Right lobe of liver (tissue), 6 donors: Measurements from ENCODE around the gene PGBD5. TPM values are rescaled to one million over a fixed set of nuclear protein-coding genes. Genes with fewer than 3 reads are reported as not detected.

ENCODE experiments used
- ATAC-seq, 4 donors: fragments of 200-7000 bp; cut with Tn5 transposase; one replicate each; pipeline ENCODE4 v1.9.1; 2020; ENCODE audit warnings: mild to moderate bottlenecking in 4 of 4, moderate library complexity in 4 of 4
- DNase-seq, 3 donors: peaks; one replicate each; pipeline ENCODE4 v3.0.0-alpha.2; 2020
- H3K27ac ChIP-seq, 3 donors: fragments of 200-600 bp; one replicate each; pipeline ENCODE4 v1.8.0; 2022
- H3K27me3 ChIP-seq, 2 donors: fragments of 200-600 bp; one replicate each; pipeline ENCODE4 v1.8.0; 2022
- H3K36me3 ChIP-seq, 4 donors: fragments of 200-600 bp; sonication (generic) in 1 of 4; one replicate each; pipeline versions ENCODE4 v1.5.1 to v1.8.0; 2017 to 2022; ENCODE audit warnings: control low read depth in 1 of 4
- H3K4me1 ChIP-seq, 4 donors: fragments of 200-600 bp; sonication (generic) in 1 of 4; one replicate each; pipeline versions ENCODE4 v1.5.1 to v1.8.0; 2017 to 2022; ENCODE audit warnings: control low read depth in 1 of 4
- H3K4me3 ChIP-seq, 3 donors: fragments of 200-600 bp; one replicate each; pipeline ENCODE4 v1.8.0; 2022
- H3K9me3 ChIP-seq, 4 donors: fragments of 200-600 bp; sonication (generic) in 1 of 4; one replicate each; pipeline versions ENCODE4 v1.5.1 to v1.8.0; 2017 to 2022; ENCODE audit warnings: control low read depth in 1 of 4
- CTCF ChIP-seq, 4 donors: fragments of 200-600 bp in 3 of 4; fragments of 450-650 bp in 1 of 4; IDR thresholded peaks; one replicate each; pipeline versions ENCODE4 v1.5.1 to v1.8.0; 2016 to 2022; ENCODE audit warnings: antibody characterized with exemption in 4 of 4, mild to moderate bottlenecking in 2 of 4
- POLR2A ChIP-seq: fragments of 450-650 bp; IDR thresholded peaks from one replicate; pipeline ENCODE4 v1.6.1; 2017; ENCODE audit warnings: antibody characterized with exemption, mild to moderate bottlenecking
- WGBS: methylation state at CpG from one replicate; pipeline ENCODE4 v1.1.6; 2018; ENCODE audit warnings: low coverage, low lambda C conversion rate; ENCODE audit not compliant: insufficient coverage; ENCODE audit errors: missing lambda C conversion rate; 5-methylcytosine and 5-hydroxymethylcytosine counted together
- intact Hi-C, 2 donors: fragments of 100-400 bp; cut with DNase I; formaldehyde crosslinking; loops; one replicate each; pipeline versions ENCODE4 v1.11.2 to v1.14.1; 2022
- total RNA-seq, 6 experiments: library from RNA; depleted of rRNA in 2 of 6; stranded (reverse); fragments of >200 nt in 2 of 6; fragmentation: NEBNext Ultra II Directional in 3 of 6; extraction: Animal tissue kit (Norgen Biotek cat#: 25700) in 3 of 6; gene quantifications; one replicate each; pipeline versions ENCODE4 v1.1.0 to v1.2.4, GENCODE V29; 2016 to 2023
- donor health status: DM: no; HTN: yes; CAD: no.
- donor health status: DM: no; HTN: no; CAD: no.
- donor health status: DM: no; HTN: no; CAD: no.
- donor health status: DM: no; HTN: yes; CAD: no.
- donor health status: DM: no; HTN: yes; CAD: no.

PGBD5 gene
- total RNA-seq, 6 experiments from 2014 or later, result 0.80 to 6.4 (median 2.4) TPM

- Histone ChIP-seq H3K9me3 (no peaks in the 10 kb centered on the region), H3K27me3 (no peaks in the 10 kb centered on the region), H3K27ac (peak overlapping the region in 1 of 3 donors; percentile 40), H3K36me3 (no peaks in the 10 kb centered on the region), H3K4me1 (peaks cover 0 to 15% (median 0%) of the 10 kb centered on the region in 4 donors), H3K4me3 (no peak overlapping the region)
- 27% methylated on average over 10 of the region's 15 CpGs for WGBS
- DNase-seq, result peak in 1 of 3 donors; percentile 37
- intact Hi-C loops, result no loop called here
- TF ChIP-seq POLR2A (peak; percentile 52), CTCF (IDR thresholded peaks at IDR 0.05) (no peak)
- peak; percentile 73 to 90 (median 78) for ATAC-seq
These were observed 126.7 kb downstream of the PGBD5 start for GRCh38 chr1:230299191-230300006.

GRCh38 chr1:230295367-230295766, 130.8 kb downstream of the PGBD5 start:
- no peak for ATAC-seq
- no peak overlapping the region for H3K27ac ChIP-seq

GRCh38 chr1:230293390-230293700, 132.8 kb downstream of the PGBD5 start:
- WGBS, result no CpG with 5 or more reads among the region's 7 CpGs
- no peak for ATAC-seq
- Histone ChIP-seq H3K27me3 (no peaks in the 10 kb centered on the region), H3K27ac (no peak overlapping the region), H3K9me3 (no peaks in the 10 kb centered on the region), H3K36me3 (no peaks in the 10 kb centered on the region), H3K4me3 (no peak overlapping the region), H3K4me1 (no peaks in the 10 kb centered on the region)
- intact Hi-C loops, result no loop called here
- TF ChIP-seq CTCF (IDR thresholded peaks at IDR 0.05) (no peak), POLR2A (no peak)
- DNase-seq, result no peak

More at GRCh38 chr1:230295367-230295766, 130.8 kb downstream of the PGBD5 start:
- no peaks in the 10 kb centered on the region for H3K9me3 ChIP-seq
- H3K36me3 ChIP-seq, result no peaks in the 10 kb centered on the region
- DNase-seq, result no peak
- no peaks in the 10 kb centered on the region for H3K27me3 ChIP-seq
- intact Hi-C loops, result no loop called here
- 82% methylated on average over 2 of the region's 3 CpGs for WGBS
- H3K4me1 ChIP-seq, result peaks cover 0 to 4% (median 0%) of the 10 kb centered on the region in 4 donors
- TF ChIP-seq POLR2A, result no peak
- no peak for TF ChIP-seq CTCF (IDR thresholded peaks at IDR 0.05)
- H3K4me3 ChIP-seq, result no peak overlapping the region

- Histone ChIP-seq H3K27ac (no peak overlapping the region), H3K36me3 (no peaks in the 10 kb centered on the region), H3K9me3 (no peaks in the 10 kb centered on the region), H3K4me3 (no peak overlapping the region), H3K4me1 (no peaks in the 10 kb centered on the region), H3K27me3 (no peaks in the 10 kb centered on the region)
- no peak for DNase-seq
- TF ChIP-seq POLR2A, result no peak
- TF ChIP-seq CTCF (IDR thresholded peaks at IDR 0.05), result no peak
- intact Hi-C loops, result no loop called here
- ATAC-seq, result no peak
- 78% methylated on average over 8 of the region's 12 CpGs for WGBS
These were observed 133.3 kb downstream of the PGBD5 start for GRCh38 chr1:230292689-230293389.
